WTC11 (cell line): ENCODE measurements around the gene FTSJ3. TPM values are rescaled to one million over a fixed set of nuclear protein-coding genes. Genes with fewer than 3 reads are reported as not detected.

Source experiments
- ATAC-seq: fragments of 200-7000 bp; cut with Tn5 transposase; 2 replicates; pipeline ENCODE4 v1.10.0; 2021; ENCODE audit warnings: mild to moderate bottlenecking, moderate library complexity
- CTCF ChIA-PET: fragments of 300-600 bp; sonication (Branson Sonifier 250); formaldehyde crosslinking; loops from one replicate; lab custom pipeline; 2021; ENCODE audit warnings: antibody characterized with exemption; lab: Charles Lee
- POLR2A ChIA-PET: fragments of 350-600 bp; sonication (Branson Sonifier 250); formaldehyde crosslinking; loops from one replicate; lab custom pipeline; 2021; ENCODE audit warnings: antibody characterized with exemption; lab: Charles Lee
- DNase-seq: peaks from one replicate; pipeline ENCODE4 v3.0.0; 2021; ENCODE audit warnings: low spot score
- H3K27ac Mint-ChIP-seq: 2 replicates; pipeline ENCODE4 v1.8.0; 2021; ENCODE audit warnings: mixed read lengths
- H3K27me3 Mint-ChIP-seq: 2 replicates; pipeline ENCODE4 v1.8.0; 2021; ENCODE audit warnings: low read depth, mild to moderate bottlenecking, moderate library complexity, mixed read lengths
- H3K36me3 Mint-ChIP-seq: 2 replicates; pipeline ENCODE4 v1.8.0; 2021; ENCODE audit warnings: mixed read lengths
- H3K4me1 Mint-ChIP-seq: 2 replicates; pipeline ENCODE4 v1.8.0; 2022; ENCODE audit warnings: mixed read lengths
- H3K4me3 Mint-ChIP-seq: 2 replicates; pipeline ENCODE4 v1.8.0; 2021; ENCODE audit warnings: mild to moderate bottlenecking, moderate library complexity, mixed read lengths
- H3K9me3 Mint-ChIP-seq: 2 replicates; pipeline ENCODE4 v1.8.0; 2021; ENCODE audit warnings: mixed read lengths
- AR ChIP-seq: fragments of 250-450 bp; sonication (Bioruptor Pico); IDR thresholded peaks from 2 replicates; pipeline ENCODE4 v1.9.0; 2021; ENCODE audit warnings: mild to moderate bottlenecking
- ATF1 ChIP-seq: sonication (generic); formaldehyde crosslinking; IDR thresholded peaks from 2 replicates; pipeline ENCODE4 v1.8.1; 2023; ENCODE audit warnings: mild to moderate bottlenecking, moderate library complexity, missing genetic modification reagents
- E2F5 ChIP-seq: sonication (generic); formaldehyde crosslinking; IDR thresholded peaks from 2 replicates; pipeline ENCODE4 v1.8.1; 2022; ENCODE audit warnings: mild to moderate bottlenecking, moderate library complexity, missing genetic modification reagents
- ESRRA ChIP-seq: sonication (generic); formaldehyde crosslinking; IDR thresholded peaks from 2 replicates; pipeline ENCODE4 v1.8.1; 2022; ENCODE audit warnings: mild to moderate bottlenecking, missing genetic modification reagents, borderline replicate concordance
- FOXJ3 ChIP-seq: sonication (generic); formaldehyde crosslinking; IDR thresholded peaks from 2 replicates; pipeline ENCODE4 v1.9.0; 2021; ENCODE audit warnings: missing genetic modification reagents, mild to moderate bottlenecking, borderline replicate concordance
- FOXP4 ChIP-seq: sonication (generic); formaldehyde crosslinking; IDR thresholded peaks from 2 replicates; pipeline ENCODE4 v1.8.0; 2022; ENCODE audit warnings: mild to moderate bottlenecking, missing genetic modification reagents
- IRF2 ChIP-seq: sonication (generic); formaldehyde crosslinking; IDR thresholded peaks from 2 replicates; pipeline ENCODE4 v1.8.0; 2022; ENCODE audit warnings: low read depth, missing genetic modification reagents, borderline replicate concordance
- JUN ChIP-seq: sonication (generic); formaldehyde crosslinking; IDR thresholded peaks from 2 replicates; pipeline ENCODE4 v1.8.0; 2023; ENCODE audit warnings: mild to moderate bottlenecking, missing genetic modification reagents
- KAT7 ChIP-seq: sonication (generic); formaldehyde crosslinking; IDR thresholded peaks from 2 replicates; pipeline ENCODE4 v1.8.1; 2023; ENCODE audit warnings: missing genetic modification reagents, mild to moderate bottlenecking, borderline replicate concordance
- PRRX2 ChIP-seq: fragments of 250-450 bp; sonication (Bioruptor Pico); IDR thresholded peaks from 2 replicates; pipeline ENCODE4 v1.8.0; 2021; ENCODE audit warnings: mild to moderate bottlenecking
- STAT6 ChIP-seq: sonication (generic); formaldehyde crosslinking; conservative IDR thresholded peaks from 2 replicates; pipeline ENCODE4 v1.8.1; 2023; ENCODE audit warnings: mild to moderate bottlenecking, low read depth, missing genetic modification reagents, moderate library complexity
- USF2 ChIP-seq: sonication (generic); formaldehyde crosslinking; IDR thresholded peaks from 2 replicates; pipeline ENCODE4 v1.8.1; 2023; ENCODE audit warnings: mild to moderate bottlenecking, missing genetic modification reagents, moderate library complexity
- ZBTB21 ChIP-seq: sonication (generic); formaldehyde crosslinking; IDR thresholded peaks from 2 replicates; pipeline ENCODE4 v1.8.1; 2023; ENCODE audit warnings: mild to moderate bottlenecking, missing genetic modification reagents, borderline replicate concordance
- ZNF219 ChIP-seq: sonication (generic); formaldehyde crosslinking; IDR thresholded peaks from 2 replicates; pipeline ENCODE4 v1.8.0; 2023; ENCODE audit warnings: missing genetic modification reagents, mild to moderate bottlenecking, borderline replicate concordance
- ZNF281 ChIP-seq: sonication (generic); formaldehyde crosslinking; IDR thresholded peaks from 2 replicates; pipeline ENCODE4 v1.8.0; 2023; ENCODE audit warnings: mild to moderate bottlenecking, missing genetic modification reagents
- total RNA-seq: library from RNA; stranded (reverse); gene quantifications from 3 replicates; pipeline ENCODE4 v1.2.3, GENCODE V29; 2021

FTSJ3 gene
- total RNA-seq, 1 experiment from 2014 or later = 62.1 TPM

- TF ChIP-seq ZNF281 = peak; percentile 86
- no peak for TF ChIP-seq IRF2 (CRISPR knock-in tag)
- TF ChIP-seq STAT6 (CRISPR knock-in tag) = no peak
- TF ChIP-seq KAT7 = peak; percentile 88; the same call in 1 of the 2 replicates
These were observed 53.1 kb downstream of the FTSJ3 start, which contains the start of gene DDX42 (continued) for GRCh38 chr17:63774141-63774968.

- ATAC-seq (peak; percentile 95), DNase-seq (peak; percentile 98)
- peak within 1 kb of the TSS; percentile 100 for H3K27ac Mint-ChIP-seq
- no peaks in the 10 kb centered on the region for H3K27me3 Mint-ChIP-seq
- ChIA-PET POLR2A (interaction anchor here (1.0 to 1.6 kb wide), 11 partner anchors 9 to 152 kb away, joined by 3 to 12 read pairs (median 4); partner anchors contain the start of genes FTSJ3, LIMD2, MAP3K3 and PSMC5), CTCF (interaction anchor here (0.7 to 1.7 kb wide), 8 partner anchors 33 to 255 kb away, joined by 3 to 8 read pairs (median 4); no protein-coding TSS in a partner anchor)
- H3K4me3 Mint-ChIP-seq = peak within 1 kb of the TSS; percentile 97
- no peaks in the 10 kb centered on the region for H3K9me3 Mint-ChIP-seq
- peaks cover 19% of the 10 kb centered on the region for H3K4me1 Mint-ChIP-seq
- H3K36me3 Mint-ChIP-seq = peaks cover 17% of the 10 kb centered on the region; the same call in 1 of the 2 replicates
- TF ChIP-seq ZNF219 (CRISPR knock-in tag) = no peak
- no peak for TF ChIP-seq FOXJ3 (CRISPR knock-in tag)
- peak; percentile 98 for TF ChIP-seq ZBTB21
- peak; percentile 63; the same call in 1 of the 2 replicates for TF ChIP-seq FOXP4
- TF ChIP-seq E2F5 (CRISPR knock-in tag) = no peak
- 0 out of 2 replicates have a peak, but pooled peaks have one; percentile 19 for TF ChIP-seq PRRX2 (CRISPR knock-in tag)
- TF ChIP-seq ESRRA (CRISPR knock-in tag) = no peak
- TF ChIP-seq AR (CRISPR knock-in tag) = no peak; the same call in 1 of the 2 replicates
- peak; percentile 93 for TF ChIP-seq USF2
- TF ChIP-seq JUN = no peak; the same call in 1 of the 2 replicates
- no peak for TF ChIP-seq ATF1
These were observed 54.0 kb downstream of the FTSJ3 start, which contains the start of gene CCDC47 for GRCh38 chr17:63773272-63774140. Gene CCDC47 (minus strand): TSS chr17:63773597. CDS start chr17:63766175, 7,422 bp downstream.
